ENCODE data around the gene TAS2R10.

DNA sequence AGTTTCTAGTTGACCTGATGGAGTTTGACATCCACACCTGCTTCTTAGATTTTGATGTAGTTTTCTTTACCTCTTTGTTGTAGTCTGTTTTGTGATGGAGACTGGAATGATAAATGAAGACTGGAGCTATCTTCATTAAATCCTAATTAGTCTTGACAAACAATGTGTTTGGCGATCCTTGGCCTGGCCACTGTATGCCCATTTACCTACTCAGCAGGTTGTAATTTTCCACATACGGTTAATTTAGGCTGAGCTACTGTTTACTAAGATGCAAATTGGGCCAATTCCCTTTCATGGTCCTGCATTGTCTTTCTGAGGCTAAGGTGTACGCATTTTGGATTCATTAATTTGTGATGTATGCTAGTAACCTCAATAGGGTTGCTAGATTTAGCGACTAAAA is 23.6 kb downstream of the TAS2R10 start, which contains the start of gene TAS2R7:
- TF ChIP-seq CTCF (IDR thresholded peaks at IDR 0.05) (no peak), POLR2A (IDR thresholded peaks at IDR 0.05) (no peak)
